Neural cell (in vitro differentiated cells): ENCODE results near the gene LRIG1. TPM values are rescaled to one million over a fixed set of nuclear protein-coding genes. Genes with fewer than 3 reads are reported as not detected.
"Not testable (repeated sequence)": the region's sequence is repeated elsewhere in the genome, so short reads cannot be mapped to it uniquely, and the experiment has no call there.

Source experiments
- H2AFZ ChIP-seq: fragments of 200-600, 300-800 bp; sonication (generic), shearing (Covaris generic); 2 replicates; pipeline ENCODE4 v1.6.0; 2014; ENCODE audit warnings: low read depth, mild to moderate bottlenecking, antibody characterized with exemption, low read length, moderate library complexity
- H3F3A ChIP-seq: fragments of 200-600 bp; shearing (Covaris generic); 2 replicates; pipeline ENCODE4 v1.6.1; 2016; ENCODE audit warnings: mild to moderate bottlenecking, moderate library complexity, mixed read lengths, antibody characterized with exemption, low read length; ENCODE audit not compliant: insufficient read depth, poor library complexity, severe bottlenecking
- H3K27ac ChIP-seq: fragments of 200-600, 300-800 bp; sonication (generic), shearing (Covaris generic); 2 replicates; pipeline ENCODE4 v1.5.1; 2014; ENCODE audit warnings: mild to moderate bottlenecking, low read length, moderate library complexity
- H3K27me3 ChIP-seq: fragments of 300-800, 200-600 bp; sonication (generic), shearing (Covaris generic); 2 replicates; pipeline ENCODE4 v1.6.0; 2014; ENCODE audit warnings: mild to moderate bottlenecking, low read depth, low read length, moderate library complexity; ENCODE audit not compliant: insufficient read depth
- H3K36me3 ChIP-seq: fragments of 300-800, 200-600 bp; sonication (generic), shearing (Covaris generic); 2 replicates; pipeline ENCODE4 v1.5.1; 2014; ENCODE audit warnings: mild to moderate bottlenecking, antibody characterized with exemption, low read length, moderate library complexity; ENCODE audit not compliant: insufficient read depth
- H3K4me2 ChIP-seq: fragments of 300-800, 200-600 bp; sonication (generic), shearing (Covaris generic); 2 replicates; pipeline ENCODE4 v1.6.0; 2014; ENCODE audit warnings: mild to moderate bottlenecking, low read length
- H3K4me3 ChIP-seq: fragments of 300-800, 200-600 bp; sonication (generic), shearing (Covaris generic); 2 replicates; pipeline ENCODE4 v1.5.1; 2014; ENCODE audit warnings: mild to moderate bottlenecking, low read length, moderate library complexity
- H3K79me2 ChIP-seq: fragments of 200-600 bp; shearing (Covaris generic); replicated peaks from 2 replicates; pipeline ENCODE4 v1.6.0; 2014; ENCODE audit warnings: mild to moderate bottlenecking, low read length, moderate library complexity; ENCODE audit not compliant: insufficient read depth
- H3K9ac ChIP-seq: fragments of 300-800, 200-600 bp; sonication (generic), shearing (Covaris generic); 2 replicates; pipeline ENCODE4 v1.6.1; 2016; ENCODE audit warnings: mild to moderate bottlenecking, low read length, mixed read lengths
- H3K9me2 ChIP-seq: fragments of 200-600 bp; shearing (Covaris generic); 2 replicates; pipeline ENCODE4 v1.6.1; 2016; ENCODE audit warnings: mild to moderate bottlenecking, low read length, mixed read lengths; ENCODE audit not compliant: insufficient read depth
- H3K9me3 ChIP-seq: fragments of 200-600, 300-800 bp; sonication (generic), shearing (Covaris generic); 2 replicates; pipeline ENCODE4 v1.6.1; 2016; ENCODE audit warnings: mild to moderate bottlenecking, mixed run types, low read length, moderate library complexity, mixed read lengths
- H4K20me1 ChIP-seq: fragments of 200-600 bp; shearing (Covaris generic); 2 replicates; pipeline ENCODE4 v1.6.1; 2016; ENCODE audit warnings: mild to moderate bottlenecking, mixed run types; ENCODE audit not compliant: insufficient read depth
- EP300 ChIP-seq: fragments of 450-650 bp; conservative IDR thresholded peaks from 2 replicates; pipeline ENCODE4 v1.6.1; 2014; ENCODE audit warnings: antibody characterized with exemption, mild to moderate bottlenecking, moderate library complexity; ENCODE audit not compliant: poor library complexity, severe bottlenecking
- EZH2 ChIP-seq: fragments of 200-600, 300-800 bp; shearing (Covaris generic), sonication (generic); IDR thresholded peaks from 2 replicates; pipeline ENCODE4 v1.6.1; 2014; ENCODE audit warnings: antibody characterized with exemption, low read length, borderline replicate concordance, mild to moderate bottlenecking; ENCODE audit not compliant: insufficient read depth, poor library complexity, severe bottlenecking
- MXI1 ChIP-seq: fragments of 450-650 bp; conservative IDR thresholded peaks from 2 replicates; pipeline ENCODE4 v1.6.1; 2014; ENCODE audit warnings: antibody characterized with exemption, mild to moderate bottlenecking; ENCODE audit not compliant: poor library complexity, severe bottlenecking
- POLR2AphosphoS5 ChIP-seq: IDR thresholded peaks from 2 replicates; pipeline ENCODE4 v1.6.1; 2012
- RAD21 ChIP-seq: fragments of 450-650 bp; conservative IDR thresholded peaks from 2 replicates; pipeline ENCODE4 v1.6.1; 2014; ENCODE audit warnings: antibody characterized with exemption, mild to moderate bottlenecking, moderate library complexity
- REST ChIP-seq: IDR thresholded peaks from 2 replicates; pipeline ENCODE4 v1.6.1; 2012; ENCODE audit warnings: borderline replicate concordance
- SMC3 ChIP-seq: fragments of 450-650 bp; conservative IDR thresholded peaks from 2 replicates; pipeline ENCODE4 v1.6.1; 2014; ENCODE audit warnings: antibody characterized with exemption, mild to moderate bottlenecking, moderate library complexity; ENCODE audit not compliant: poor library complexity
- TAF1 ChIP-seq: IDR thresholded peaks from 2 replicates; pipeline ENCODE4 v1.6.1; 2012; ENCODE audit warnings: low read depth
- polyA plus RNA-seq: library from polyadenylated mRNA; depleted of rRNA; stranded (reverse); fragments of >200 nt; gene quantifications from 2 replicates; pipeline ENCODE4 v1.2.3, GENCODE V29; 2014
- TF ChIP-seq, protein P1 (sequence below): fragments of 450-650 bp; IDR thresholded peaks from 2 replicates; pipeline ENCODE4 v1.5.1; 2014; ENCODE audit warnings: antibody characterized with exemption, mild to moderate bottlenecking, moderate library complexity; ENCODE audit not compliant: poor library complexity, severe bottlenecking

The LRIG1 gene
- polyA plus RNA-seq, 1 donor from 2014 or later: 7.1 TPM

- H3K36me3 ChIP-seq: no peaks in the 10 kb centered on the region
- no peak overlapping the region for H3K27ac ChIP-seq
- no peaks in the 10 kb centered on the region for H3F3A ChIP-seq
- no peak overlapping the region for H3K4me2 ChIP-seq
- H3K79me2 ChIP-seq: peaks cover 5% of the 10 kb centered on the region
- no peak overlapping the region for H3K9ac ChIP-seq
- H3K4me3 ChIP-seq: no peak overlapping the region
- H2AFZ ChIP-seq: no peak overlapping the region
- H3K27me3 ChIP-seq: no peaks in the 10 kb centered on the region
- H3K9me3 ChIP-seq: peaks cover 6% of the 10 kb centered on the region
- TF ChIP-seq MXI1 (no peak), TAF1 (no peak), REST (no peak), POLR2AphosphoS5 (no peak), RAD21 (no peak), EP300 (no peak), SMC3 (no peak), EZH2 (no peak)
- TF ChIP-seq, protein P1, sequence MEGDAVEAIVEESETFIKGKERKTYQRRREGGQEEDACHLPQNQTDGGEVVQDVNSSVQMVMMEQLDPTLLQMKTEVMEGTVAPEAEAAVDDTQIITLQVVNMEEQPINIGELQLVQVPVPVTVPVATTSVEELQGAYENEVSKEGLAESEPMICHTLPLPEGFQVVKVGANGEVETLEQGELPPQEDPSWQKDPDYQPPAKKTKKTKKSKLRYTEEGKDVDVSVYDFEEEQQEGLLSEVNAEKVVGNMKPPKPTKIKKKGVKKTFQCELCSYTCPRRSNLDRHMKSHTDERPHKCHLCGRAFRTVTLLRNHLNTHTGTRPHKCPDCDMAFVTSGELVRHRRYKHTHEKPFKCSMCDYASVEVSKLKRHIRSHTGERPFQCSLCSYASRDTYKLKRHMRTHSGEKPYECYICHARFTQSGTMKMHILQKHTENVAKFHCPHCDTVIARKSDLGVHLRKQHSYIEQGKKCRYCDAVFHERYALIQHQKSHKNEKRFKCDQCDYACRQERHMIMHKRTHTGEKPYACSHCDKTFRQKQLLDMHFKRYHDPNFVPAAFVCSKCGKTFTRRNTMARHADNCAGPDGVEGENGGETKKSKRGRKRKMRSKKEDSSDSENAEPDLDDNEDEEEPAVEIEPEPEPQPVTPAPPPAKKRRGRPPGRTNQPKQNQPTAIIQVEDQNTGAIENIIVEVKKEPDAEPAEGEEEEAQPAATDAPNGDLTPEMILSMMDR: no peak
- H4K20me1 ChIP-seq: no peaks in the 10 kb centered on the region
- no peaks in the 10 kb centered on the region for H3K9me2 ChIP-seq
Measured at GRCh38 chr3:66425032-66425431, 75.8 kb downstream of the LRIG1 start.

DNA sequence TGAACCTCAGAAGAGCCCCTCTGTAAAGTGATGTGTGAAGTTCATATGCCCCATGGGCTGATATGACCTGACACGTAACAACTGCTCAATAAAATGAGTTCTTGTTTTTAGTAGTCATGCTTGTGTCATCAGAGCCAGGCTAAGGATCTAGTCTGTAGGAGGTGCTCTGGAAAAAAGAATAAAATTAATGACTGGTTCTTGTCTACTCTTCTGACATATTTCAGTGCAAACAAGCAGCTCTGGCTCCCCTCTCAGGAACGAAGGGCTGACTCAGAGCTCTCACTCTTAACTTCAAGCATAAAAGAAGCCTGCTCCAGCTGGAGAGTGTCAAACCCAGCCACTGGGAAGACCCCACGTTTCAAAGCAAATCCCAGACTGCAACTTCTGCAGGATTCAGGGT, 77.0 kb downstream of the LRIG1 start:
- no peak overlapping the region for H3K27ac ChIP-seq
- no peak overlapping the region for H3K9ac ChIP-seq
- no peaks in the 10 kb centered on the region for H4K20me1 ChIP-seq
- H3F3A ChIP-seq: no peaks in the 10 kb centered on the region
- no peak overlapping the region for H3K4me2 ChIP-seq
- peaks cover 6% of the 10 kb centered on the region for H3K9me3 ChIP-seq
- H3K9me2 ChIP-seq: no peaks in the 10 kb centered on the region
- no peak overlapping the region for H2AFZ ChIP-seq
- H3K27me3 ChIP-seq: no peaks in the 10 kb centered on the region
- H3K36me3 ChIP-seq: no peaks in the 10 kb centered on the region
- no peak overlapping the region for H3K4me3 ChIP-seq
- peaks cover 9% of the 10 kb centered on the region for H3K79me2 ChIP-seq
- TF ChIP-seq, protein P1: no peak
- no peak for TF ChIP-seq POLR2AphosphoS5
- no peak for TF ChIP-seq MXI1
- TF ChIP-seq SMC3: no peak

DNA sequence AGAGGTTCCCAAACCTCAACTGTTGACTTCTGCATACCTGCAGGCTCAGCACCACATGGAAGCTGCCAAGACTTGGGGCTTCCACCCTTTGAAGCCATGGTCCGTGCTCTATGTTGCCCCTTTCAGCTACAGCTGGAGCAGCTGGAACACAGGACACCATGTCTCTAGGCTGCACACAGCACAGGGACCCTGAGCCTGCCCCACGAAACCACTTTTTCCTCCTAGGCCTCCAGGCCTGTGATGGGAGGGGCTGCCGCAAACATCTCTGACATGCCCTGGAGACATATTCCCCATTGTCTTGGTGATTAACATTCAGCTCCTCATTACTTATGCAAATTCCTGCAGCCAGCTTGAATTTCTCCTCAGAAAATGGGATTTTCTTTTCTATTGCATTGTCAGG, 78.9 kb downstream of the LRIG1 start:
- H3K4me3 ChIP-seq, H3K9ac ChIP-seq, H3K9me3 ChIP-seq, H3K27me3 ChIP-seq, H3F3A ChIP-seq, H4K20me1 ChIP-seq, H3K9me2 ChIP-seq, H3K36me3 ChIP-seq, H3K27ac ChIP-seq, H3K79me2 ChIP-seq, H2AFZ ChIP-seq, H3K4me2 ChIP-seq: not testable (repeated sequence)

DNA sequence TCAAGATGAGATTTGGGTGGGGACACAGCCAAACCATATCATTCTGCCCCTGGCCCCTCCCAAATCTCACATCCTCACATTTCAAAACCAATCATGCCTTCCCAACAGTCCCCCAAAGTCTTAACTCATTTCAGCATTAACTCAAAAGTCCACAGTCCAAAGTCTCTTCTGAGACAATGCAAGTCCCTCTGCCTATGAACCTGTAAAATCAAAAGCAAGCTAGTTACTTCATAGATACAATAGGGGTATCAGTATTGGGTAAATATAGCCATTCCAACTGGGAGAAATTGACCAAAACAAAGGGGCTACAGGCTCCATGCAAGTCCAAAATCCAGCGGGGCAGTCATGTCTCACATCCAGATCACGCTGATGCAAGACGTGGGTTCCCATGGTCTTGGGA, 79.7 kb downstream of the LRIG1 start:
- not testable (repeated sequence) for H3K9me3 ChIP-seq, H3K79me2 ChIP-seq

More for the DNA sequence above, 79.7 kb downstream of the LRIG1 start:
- H3K4me3 ChIP-seq, H3K27me3 ChIP-seq, H3F3A ChIP-seq, H4K20me1 ChIP-seq, H2AFZ ChIP-seq, H3K36me3 ChIP-seq, H3K9me2 ChIP-seq, H3K27ac ChIP-seq, H3K9ac ChIP-seq, H3K4me2 ChIP-seq: not testable (repeated sequence)
